Hepatocyte (in vitro differentiated cells): ENCODE measurements around the gene DISC1.
A peak's percentile ranks its signal among the peaks of the same experiment; 100 is the strongest.

Experiments used
- EZH2 ChIP-seq: fragments of 200-600 bp; sonication (generic); IDR thresholded peaks from 2 replicates; pipeline ENCODE4 v1.6.1; 2016; ENCODE audit warnings: antibody characterized with exemption, mild to moderate bottlenecking, borderline replicate concordance
- EZH2phosphoT487 ChIP-seq: fragments of 200-600 bp; sonication (generic); IDR thresholded peaks from one replicate; pipeline ENCODE4 v1.6.1; 2018; ENCODE audit warnings: antibody characterized with exemption, mild to moderate bottlenecking, low read depth, moderate library complexity; ENCODE audit not compliant: unreplicated experiment, severe bottlenecking
- TF ChIP-seq, protein P1 (sequence below): fragments of 200-600 bp; sonication (generic); IDR thresholded peaks from 2 replicates; pipeline ENCODE4 v1.5.1; 2016; ENCODE audit warnings: antibody characterized with exemption, mild to moderate bottlenecking; ENCODE audit not compliant: poor library complexity

DNA sequence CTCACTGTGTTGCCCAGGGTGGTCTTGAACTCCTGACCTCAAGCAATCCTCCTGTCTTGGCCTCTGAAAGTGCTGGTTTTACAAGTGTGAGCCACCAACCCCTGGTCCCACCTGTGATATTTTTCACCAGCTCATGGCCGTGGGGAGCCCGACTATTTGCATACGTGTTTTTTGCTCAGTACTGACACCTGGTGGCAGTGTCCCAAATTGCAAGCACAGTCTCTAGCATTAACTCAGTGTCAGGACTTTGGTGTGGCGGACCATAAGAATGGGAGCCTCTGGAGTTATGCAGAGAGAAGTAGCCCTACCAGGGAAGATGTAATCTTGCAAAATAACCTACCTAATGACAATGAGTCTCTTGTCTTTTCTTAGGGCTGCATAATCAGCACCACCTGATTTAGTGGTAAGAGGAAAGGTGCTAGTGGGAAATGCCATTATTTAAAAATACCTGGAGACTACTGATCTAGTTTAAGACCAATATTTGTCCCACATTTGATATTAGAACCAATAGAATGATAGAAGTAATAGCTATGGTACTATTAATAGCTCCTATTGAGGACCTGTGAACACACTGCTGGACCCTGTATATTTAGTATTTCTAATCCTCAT, 305.4 kb downstream of the DISC1 start:
- TF ChIP-seq, protein P1, sequence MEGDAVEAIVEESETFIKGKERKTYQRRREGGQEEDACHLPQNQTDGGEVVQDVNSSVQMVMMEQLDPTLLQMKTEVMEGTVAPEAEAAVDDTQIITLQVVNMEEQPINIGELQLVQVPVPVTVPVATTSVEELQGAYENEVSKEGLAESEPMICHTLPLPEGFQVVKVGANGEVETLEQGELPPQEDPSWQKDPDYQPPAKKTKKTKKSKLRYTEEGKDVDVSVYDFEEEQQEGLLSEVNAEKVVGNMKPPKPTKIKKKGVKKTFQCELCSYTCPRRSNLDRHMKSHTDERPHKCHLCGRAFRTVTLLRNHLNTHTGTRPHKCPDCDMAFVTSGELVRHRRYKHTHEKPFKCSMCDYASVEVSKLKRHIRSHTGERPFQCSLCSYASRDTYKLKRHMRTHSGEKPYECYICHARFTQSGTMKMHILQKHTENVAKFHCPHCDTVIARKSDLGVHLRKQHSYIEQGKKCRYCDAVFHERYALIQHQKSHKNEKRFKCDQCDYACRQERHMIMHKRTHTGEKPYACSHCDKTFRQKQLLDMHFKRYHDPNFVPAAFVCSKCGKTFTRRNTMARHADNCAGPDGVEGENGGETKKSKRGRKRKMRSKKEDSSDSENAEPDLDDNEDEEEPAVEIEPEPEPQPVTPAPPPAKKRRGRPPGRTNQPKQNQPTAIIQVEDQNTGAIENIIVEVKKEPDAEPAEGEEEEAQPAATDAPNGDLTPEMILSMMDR = peak; percentile 34
- TF ChIP-seq EZH2phosphoT487 (no peak), EZH2 (no peak)
